ENCODE measurements around the gene CNP. TPM values are rescaled to one million over a fixed set of nuclear protein-coding genes. Genes with fewer than 3 reads are reported as not detected.

The CNP gene
- total RNA-seq, 1 experiment from 2014 or later, result 78.5 TPM

- no peak overlapping the region for H3K56ac ChIP-seq (ENCODE audit: insufficient read length, low read depth, low read length)
- peaks cover 18 to 32% of the 10 kb centered on the region in 2 experiments for H3K4me1 Mint-ChIP-seq
- H2AFZ ChIP-seq (ENCODE audit: low read length), result no peak overlapping the region
- peak overlapping the region in 1 of 3 experiments; percentile 34; a peak in 3 of 7 replicates for H3K27ac Mint-ChIP-seq
- TF ChIP-seq, protein P1, sequence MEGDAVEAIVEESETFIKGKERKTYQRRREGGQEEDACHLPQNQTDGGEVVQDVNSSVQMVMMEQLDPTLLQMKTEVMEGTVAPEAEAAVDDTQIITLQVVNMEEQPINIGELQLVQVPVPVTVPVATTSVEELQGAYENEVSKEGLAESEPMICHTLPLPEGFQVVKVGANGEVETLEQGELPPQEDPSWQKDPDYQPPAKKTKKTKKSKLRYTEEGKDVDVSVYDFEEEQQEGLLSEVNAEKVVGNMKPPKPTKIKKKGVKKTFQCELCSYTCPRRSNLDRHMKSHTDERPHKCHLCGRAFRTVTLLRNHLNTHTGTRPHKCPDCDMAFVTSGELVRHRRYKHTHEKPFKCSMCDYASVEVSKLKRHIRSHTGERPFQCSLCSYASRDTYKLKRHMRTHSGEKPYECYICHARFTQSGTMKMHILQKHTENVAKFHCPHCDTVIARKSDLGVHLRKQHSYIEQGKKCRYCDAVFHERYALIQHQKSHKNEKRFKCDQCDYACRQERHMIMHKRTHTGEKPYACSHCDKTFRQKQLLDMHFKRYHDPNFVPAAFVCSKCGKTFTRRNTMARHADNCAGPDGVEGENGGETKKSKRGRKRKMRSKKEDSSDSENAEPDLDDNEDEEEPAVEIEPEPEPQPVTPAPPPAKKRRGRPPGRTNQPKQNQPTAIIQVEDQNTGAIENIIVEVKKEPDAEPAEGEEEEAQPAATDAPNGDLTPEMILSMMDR (conservative IDR thresholded peaks at IDR 0.05), result no peak
- no peak overlapping the region for H2AK5ac ChIP-seq (ENCODE audit: insufficient read length, low read length)
- H2BK20ac ChIP-seq (ENCODE audit: low read depth, low read length, poor library complexity, severe bottlenecking), result no peak overlapping the region
- no peak overlapping the region for H2BK15ac ChIP-seq (ENCODE audit: low read depth, low read length)
- H4K91ac ChIP-seq (ENCODE audit: insufficient read length, low read depth, low read length), result no peak overlapping the region
- H3K23me2 ChIP-seq (ENCODE audit: insufficient read length, low read depth, low read length, poor library complexity, severe bottlenecking), result no peaks in the 10 kb centered on the region
- peaks cover 17 to 34% (median 30%) of the 10 kb centered on the region in 3 experiments for H3K36me3 Mint-ChIP-seq (ENCODE audit: insufficient read depth in 1 of 3, low read depth in 3 of 3)
- no peaks in the 10 kb centered on the region for H3K4me1 ChIP-seq (ENCODE audit: insufficient read depth, low read length)
- no peak overlapping the region for H3K4me2 ChIP-seq (ENCODE audit: insufficient read depth, insufficient read length, low read length)
- H3K79me2 ChIP-seq (ENCODE audit: insufficient read depth, low read length), result no peaks in the 10 kb centered on the region
- no peak overlapping the region for H4K8ac ChIP-seq (replicated peaks; ENCODE audit: insufficient read length, low read depth, low read length)
- no peak overlapping the region for H3T11ph ChIP-seq (ENCODE audit: low read length)
- no peaks in the 10 kb centered on the region for H3K27me3 ChIP-seq (ENCODE audit: insufficient read depth, low read length)
- no peaks in the 10 kb centered on the region for H3K79me1 ChIP-seq (ENCODE audit: insufficient read depth, low read depth, low read length, poor library complexity, severe bottlenecking)
- H2BK5ac ChIP-seq (ENCODE audit: insufficient read length, low read length), result no peak overlapping the region
- no peaks in the 10 kb centered on the region for H3K9me3 ChIP-seq (ENCODE audit: control insufficient read depth, low read depth, low read length)
- no peak overlapping the region for H3K14ac ChIP-seq (ENCODE audit: insufficient read depth, low read length)
- H3K9ac ChIP-seq (ENCODE audit: extremely low read depth, insufficient read length, low read length), result no peak overlapping the region
- no peak overlapping the region for H2BK120ac ChIP-seq (ENCODE audit: low read depth, low read length, poor library complexity, severe bottlenecking)
- no peaks in the 10 kb centered on the region for H4K20me1 ChIP-seq (ENCODE audit: control insufficient read depth, insufficient read depth, insufficient read length)
- WGBS (ENCODE audit: extremely low coverage, insufficient read length, low lambda C conversion rate), result no CpG with 5 or more reads among the region's 17 CpGs
- no peak for DNase-seq
- H3K4ac ChIP-seq (ENCODE audit: low read depth, low read length), result no peak overlapping the region
- H4K5ac ChIP-seq (ENCODE audit: insufficient read length, low read depth, low read length), result no peak overlapping the region
- no peak overlapping the region for H3K23ac ChIP-seq (ENCODE audit: insufficient read length, low read depth, low read length)
- no peak overlapping the region for H3K27ac ChIP-seq (ENCODE audit: insufficient read length, low read depth, low read length)
- peaks cover 1% of the 10 kb centered on the region for H3K27me3 Mint-ChIP-seq (ENCODE audit: low read depth)
- no peak overlapping the region for H2BK12ac ChIP-seq (ENCODE audit: insufficient read length, low read depth, low read length)
- H3K9me3 Mint-ChIP-seq, result no peaks in the 10 kb centered on the region
- H3K4me3 Mint-ChIP-seq, result no peak overlapping the region
- no peak overlapping the region for H3K18ac ChIP-seq (ENCODE audit: insufficient read length, low read depth, low read length)
Observed at GRCh38 chr17:42026857-42027589, 60.4 kb downstream of the CNP start.

Other genes with a start within 250 kb of the CNP start
- 2.2 and 2.5 TPM in 2 replicates for gene HAP1, start 232.2 kb upstream of the CNP start, total RNA-seq (2021)
- gene JUP, start 180.1 kb upstream of the CNP start, total RNA-seq (2021), result 87.9 and 90.1 TPM in 2 replicates
- gene P3H4, start 154.8 kb upstream of the CNP start, total RNA-seq (2021), result 22.9 and 24.0 TPM in 2 replicates
- 166 TPM in 2 replicates for gene FKBP10, start 153.8 kb upstream of the CNP start, total RNA-seq (2021)
- gene NT5C3B, start 130.6 kb upstream of the CNP start, total RNA-seq (2021), result 66.2 and 76.1 TPM in 2 replicates
- gene KLHL10, start 129.0 kb upstream of the CNP start, total RNA-seq (2021), result 0.22 and 0.46 TPM in 2 replicates
- 16.8 and 17.0 TPM in 2 replicates for gene KLHL11, start 101.4 kb upstream of the CNP start, total RNA-seq (2021)
- 279 and 289 TPM in 2 replicates for gene ACLY, start 47.8 kb upstream of the CNP start, total RNA-seq (2021)
- 1.3 and 2.1 TPM in 2 replicates for gene ODAD4, start 36.2 kb upstream of the CNP start, total RNA-seq (2021)
- 135 and 141 TPM in 2 replicates for gene DNAJC7, start 50.6 kb downstream of the CNP start, total RNA-seq (2021)
- gene NKIRAS2, start 53.3 kb downstream of the CNP start, total RNA-seq (2021), result 36.6 and 37.1 TPM in 2 replicates
- gene C17orf113, start 83.8 kb downstream of the CNP start, total RNA-seq (2021), result 1.0 and 1.2 TPM in 2 replicates
- gene ZNF385C, start 131.7 kb downstream of the CNP start, total RNA-seq (2021), result 2.8 and 3.1 TPM in 2 replicates
- gene DHX58, start 145.9 kb downstream of the CNP start, total RNA-seq (2021), result 3.9 and 4.5 TPM in 2 replicates
- gene KAT2A, start 154.6 kb downstream of the CNP start, total RNA-seq (2021), result 39.1 and 43.5 TPM in 2 replicates
- 0.15 and 0.18 TPM in 2 replicates for gene HSPB9, start 156.0 kb downstream of the CNP start, total RNA-seq (2021)
- 73.8 and 75.7 TPM in 2 replicates for gene RAB5C, start 188.2 kb downstream of the CNP start, total RNA-seq (2021)
- 0.13 TPM in 1 of 2 replicates, not detected in the other for gene KCNH4, start 214.3 kb downstream of the CNP start, total RNA-seq (2021)
- gene HCRT, start 218.7 kb downstream of the CNP start, total RNA-seq (2021), result not detected in 2 replicates
- gene GHDC, start 227.7 kb downstream of the CNP start, total RNA-seq (2021), result 8.5 and 11.0 TPM in 2 replicates